Measurements from ENCODE around the gene CDC25B. TPM values are rescaled to one million over a fixed set of nuclear protein-coding genes. Genes with fewer than 3 reads are reported as not detected.

CDC25B gene
- polyA plus RNA-seq, 2 of the 4 experiments (the other 2 are of a cell fraction), result 136 to 150 TPM

- no peak for TF ChIP-seq PHF8 (IDR thresholded peaks at IDR 0.05; ENCODE audit: borderline replicate concordance, low read depth)
- no peak for TF ChIP-seq HOXB5 (CRISPR knock-in tag; IDR thresholded peaks at IDR 0.05)
- TF ChIP-seq MAFK (IDR thresholded peaks at IDR 0.05; ENCODE audit: partially characterized antibody), result no peak
Measured at GRCh38 chr20:3819411-3820047, 23.4 kb downstream of the CDC25B start (continued).

GRCh38 chr20:3820048-3820900 lies 24.2 kb downstream of the CDC25B start, which contains the start of gene AP5S1:
TSS of gene AP5S1 (plus strand) at chr20:3820547. CDS start at chr20:3822118, 1,571 bp downstream.
- H3K4me1 ChIP-seq, result peaks cover 28% of the 10 kb centered on the region
- CTCF ChIA-PET, result interaction anchor here (0.6 to 13.5 kb wide), 33 partner anchors 15 to 252 kb away, joined by 3 to 132 read pairs (median 5); partner anchors contain the start of genes ADISSP and MAVS
- peak; percentile 77 to 82 for ATAC-seq
- peak; percentile 70 for FAIRE-seq
- peak within 1 kb of the TSS; percentile 74 for H3K4me2 ChIP-seq
- WGBS (ENCODE audit: missing lambda C conversion rate), result under 1% methylated on average over 77 of the region's 96 CpGs
- H3K9me3 ChIP-seq, result no peaks in the 10 kb centered on the region
- POLR2A ChIA-PET, result interaction anchor here (0.6 to 3.7 kb wide), 14 partner anchors 8 to 265 kb away, joined by 3 to 40 read pairs (median 6); partner anchors contain the start of genes ADISSP, CDC25B, CENPB and SPEF1
- peak; percentile 88 to 99 for DNase-seq (ENCODE audit: low read depth in 1 of 2, low spot score in 1 of 2)
- peak within 1 kb of the TSS; percentile 63 for H3K4me3 ChIP-seq
- H3K27ac ChIP-seq, result peak within 1 kb of the TSS; percentile 91 to 92
- peak; percentile 62; the same call in 1 of the 2 replicates for TF ChIP-seq HOXB5 (CRISPR knock-in tag; IDR thresholded peaks at IDR 0.05)
- TF ChIP-seq RAD21 (conservative IDR thresholded peaks at IDR 0.05 in 1 of 2, IDR thresholded peaks at IDR 0.05 in 1 of 2), result peak; percentile 75 to 98
- TF ChIP-seq CBX2 (IDR thresholded peaks at IDR 0.05; ENCODE audit: borderline replicate concordance, low read depth), result no peak
- peak; percentile 73; the same call in 1 of the 2 replicates for TF ChIP-seq E2F6 (IDR thresholded peaks at IDR 0.05; ENCODE audit: borderline replicate concordance, low read depth)
- TF ChIP-seq HOXB13 (CRISPR knock-in tag; IDR thresholded peaks at IDR 0.05; ENCODE audit: low read depth), result no peak
- TF ChIP-seq RFX5 (IDR thresholded peaks at IDR 0.05), result peak; percentile 33; the same call in 1 of the 2 replicates
- peak in 1 of 2 experiments; percentile 4; a peak in 1 of 4 replicates for TF ChIP-seq CEBPB (IDR thresholded peaks at IDR 0.05)
- TF ChIP-seq USF2 (IDR thresholded peaks at IDR 0.05), result no peak
- TF ChIP-seq FOXS1 (CRISPR knock-in tag; IDR thresholded peaks at IDR 0.05), result peak; percentile 66
- TF ChIP-seq PHF8 (IDR thresholded peaks at IDR 0.05; ENCODE audit: borderline replicate concordance, low read depth), result peak; percentile 87; the same call in 1 of the 2 replicates
- no peak for TF ChIP-seq SREBF2 (IDR thresholded peaks at IDR 0.05)
- no peak for TF ChIP-seq CHD2 (IDR thresholded peaks at IDR 0.05; ENCODE audit: low read length, partially characterized antibody)
- TF ChIP-seq SMC3 (IDR thresholded peaks at IDR 0.05), result peak; percentile 100
- TF ChIP-seq MAZ (IDR thresholded peaks at IDR 0.05; ENCODE audit: borderline replicate concordance, low read depth, low read length), result peak; percentile 96; the same call in 1 of the 2 replicates
- TF ChIP-seq MYC (IDR thresholded peaks at IDR 0.05; ENCODE audit: borderline replicate concordance, low read length), result peak; percentile 55
- peak; percentile 32; the same call in 1 of the 2 replicates for TF ChIP-seq NPAS2 (CRISPR knock-in tag; IDR thresholded peaks at IDR 0.05; ENCODE audit: borderline replicate concordance)
- TF ChIP-seq KDM5A (IDR thresholded peaks at IDR 0.05), result peak; percentile 82; the same call in 1 of the 2 replicates
- peak; percentile 26; the same call in 1 of the 2 replicates for TF ChIP-seq ATOH8 (CRISPR knock-in tag; IDR thresholded peaks at IDR 0.05; ENCODE audit: low read depth)
- TF ChIP-seq BHLHE40 (IDR thresholded peaks at IDR 0.05; ENCODE audit: low read depth, low read length), result no peak
- peak; percentile 18; the same call in 1 of the 2 replicates for TF ChIP-seq TFCP2L1 (CRISPR knock-in tag; IDR thresholded peaks at IDR 0.05)
- peak; percentile 88 for TF ChIP-seq POLR2A (IDR thresholded peaks at IDR 0.05; ENCODE audit: low read length)
- TF ChIP-seq GATA3 (IDR thresholded peaks at IDR 0.05; ENCODE audit: borderline replicate concordance), result peak; percentile 46; the same call in 1 of the 2 replicates
- TF ChIP-seq BCL3 (IDR thresholded peaks at IDR 0.05), result peak; percentile 93
- peak; percentile 86 for TF ChIP-seq HMGXB4 (CRISPR knock-in tag; IDR thresholded peaks at IDR 0.05; ENCODE audit: borderline replicate concordance)
- peak; percentile 88 for TF ChIP-seq MAFK (IDR thresholded peaks at IDR 0.05; ENCODE audit: partially characterized antibody)
- TF ChIP-seq TP53 (CRISPR knock-in tag; IDR thresholded peaks at IDR 0.05), result peak; percentile 12; the same call in 1 of the 2 replicates
- peak; percentile 87 for TF ChIP-seq MAX (IDR thresholded peaks at IDR 0.05)
- TF ChIP-seq NFE2L2 (conservative IDR thresholded peaks at IDR 0.05; ENCODE audit: low read length), result no peak
- peak; percentile 86 to 97 for TF ChIP-seq JUN (IDR thresholded peaks at IDR 0.05)
